T-helper 1 cell treated with Interleukin-12 subunit alpha and Interleukin-12 subunit beta and Interleukin-4 antibody, amounts not matched to agents 30 μg/mL and 1 μg/mL, for 36 hours (primary cell): ENCODE data around the gene OGFOD3.
A peak's percentile ranks its signal among the peaks of the same experiment; 100 is the strongest.
"Not testable (repeated sequence)": the region's sequence is repeated elsewhere in the genome, so short reads cannot be mapped to it uniquely, and the experiment has no call there.

Experiments used
- H3K27ac Mint-ChIP-seq: one replicate; pipeline ENCODE4 v1.8.0; 2021; ENCODE audit warnings: mild to moderate bottlenecking, mixed read lengths
- H3K27me3 Mint-ChIP-seq: one replicate; pipeline ENCODE4 v1.8.0; 2021; ENCODE audit warnings: low read depth, mixed read lengths
- H3K36me3 Mint-ChIP-seq: one replicate; pipeline ENCODE4 v1.8.0; 2021; ENCODE audit warnings: low read depth, mixed read lengths
- H3K4me1 Mint-ChIP-seq: one replicate; pipeline ENCODE4 v1.8.0; 2021; ENCODE audit warnings: low read depth, mixed read lengths
- H3K4me3 Mint-ChIP-seq: one replicate; pipeline ENCODE4 v1.8.0; 2021; ENCODE audit warnings: mild to moderate bottlenecking, moderate library complexity, mixed read lengths
- H3K9me3 Mint-ChIP-seq: one replicate; pipeline ENCODE4 v1.8.0; 2021; ENCODE audit warnings: mixed read lengths

OGFOD3 gene, protein sequence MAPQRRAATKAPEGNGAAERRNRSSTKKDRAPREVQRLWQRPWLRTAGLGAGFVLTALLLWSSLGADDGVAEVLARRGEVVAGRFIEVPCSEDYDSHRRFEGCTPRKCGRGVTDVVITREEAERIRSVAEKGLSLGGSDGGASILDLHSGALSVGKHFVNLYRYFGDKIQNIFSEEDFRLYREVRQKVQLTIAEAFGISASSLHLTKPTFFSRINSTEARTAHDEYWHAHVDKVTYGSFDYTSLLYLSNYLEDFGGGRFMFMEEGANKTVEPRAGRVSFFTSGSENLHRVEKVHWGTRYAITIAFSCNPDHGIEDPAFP

DNA sequence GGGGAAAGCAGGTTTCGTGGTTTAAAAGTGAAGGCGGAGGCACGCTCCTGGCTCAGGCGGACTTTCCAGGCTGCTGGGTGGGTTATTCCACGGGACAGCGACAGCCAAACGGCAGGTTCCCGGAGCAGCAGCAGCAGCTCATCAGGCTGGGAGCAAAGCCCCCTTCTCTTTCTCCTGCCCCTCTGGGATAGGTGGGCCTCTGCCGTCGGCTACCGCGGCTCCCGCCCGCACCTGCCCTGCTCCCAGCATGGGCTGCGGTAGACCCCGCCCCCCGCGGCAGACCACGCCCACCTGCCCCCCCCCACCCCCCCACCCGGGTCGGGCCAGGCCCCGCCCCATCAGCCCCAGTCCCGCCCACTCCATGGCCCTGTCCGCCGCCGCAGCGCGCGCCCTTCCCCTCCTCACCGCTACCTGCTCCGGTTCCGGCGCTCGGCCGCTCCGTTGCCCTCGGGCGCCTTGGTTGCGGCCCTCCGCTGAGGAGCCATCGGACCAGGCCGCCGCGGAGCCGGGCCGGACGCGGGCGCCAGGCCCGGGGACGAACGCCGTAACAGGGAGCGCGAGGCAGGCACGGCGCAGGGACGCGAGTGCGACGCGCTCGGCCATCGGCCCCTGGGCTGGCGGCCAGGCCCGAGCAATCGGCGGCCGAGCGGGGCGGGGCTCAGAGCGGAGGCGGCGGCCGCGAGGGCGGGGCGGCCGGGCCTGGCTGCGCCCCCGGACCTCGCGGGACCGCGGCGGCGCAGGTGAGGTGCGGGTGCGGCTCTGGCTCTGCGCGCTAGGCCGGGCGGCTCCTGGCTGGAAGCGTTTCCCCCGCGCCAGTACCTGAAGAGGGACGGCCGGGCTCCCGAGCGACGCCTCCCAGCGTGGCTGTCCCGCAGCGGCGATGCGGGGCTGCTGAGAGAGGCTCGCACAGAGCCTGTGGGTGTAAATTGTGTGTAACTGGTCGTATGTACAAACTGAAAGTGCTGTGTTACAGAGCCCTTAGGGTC lies at the start of gene OGFOD3, which contains the start of gene HEXD:
TSS of gene OGFOD3 (minus strand) at position 586 of the 986 bp plus-strand sequence. CDS start at position 485, 101 bp downstream.
TSS of gene HEXD (plus strand) at position 347 of the 986 bp plus-strand sequence. CDS start 1,453 bp downstream, outside the sequence.
- peaks cover 33% of the 10 kb centered on the region for H3K36me3 Mint-ChIP-seq
- H3K27me3 Mint-ChIP-seq: no peaks in the 10 kb centered on the region
- peaks cover 25% of the 10 kb centered on the region for H3K4me1 Mint-ChIP-seq
- peak within 1 kb of the TSS; percentile 72 for H3K27ac Mint-ChIP-seq
- H3K4me3 Mint-ChIP-seq: peak within 1 kb of the TSS; percentile 76
- H3K9me3 Mint-ChIP-seq: no peaks in the 10 kb centered on the region

DNA sequence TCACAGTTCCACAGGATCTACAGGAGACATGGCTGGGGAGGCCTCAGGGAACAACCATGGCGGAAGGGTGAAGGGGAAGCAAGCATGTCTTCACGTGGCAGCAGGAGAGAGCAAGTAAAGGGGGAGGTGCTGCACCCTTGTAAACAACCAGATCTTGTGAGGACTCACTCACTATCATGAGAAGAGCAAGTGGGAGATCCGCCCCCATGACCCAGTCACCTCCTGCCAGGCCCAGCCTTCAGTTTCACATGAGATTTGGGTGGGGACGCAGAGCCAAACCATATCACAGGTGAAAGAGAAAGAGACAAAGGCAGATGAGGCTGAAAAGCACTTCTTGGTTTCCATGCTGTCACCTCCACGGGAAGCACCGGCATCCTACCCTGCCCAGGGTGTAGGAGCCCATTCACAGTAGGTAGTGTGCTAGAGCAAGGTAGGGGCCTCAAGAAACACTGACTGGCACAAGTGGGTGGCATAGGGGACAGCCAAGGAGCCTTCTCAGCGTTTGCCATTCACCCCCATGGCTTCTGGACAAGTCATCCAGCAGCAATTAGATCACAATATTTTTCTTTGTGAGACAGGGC lies 46.7 kb upstream of the OGFOD3 start:
- Mint-ChIP-seq H3K27me3 (no peaks in the 10 kb centered on the region), H3K4me1 (peaks cover 56% of the 10 kb centered on the region), H3K4me3 (no peak overlapping the region), H3K36me3 (peaks cover 64% of the 10 kb centered on the region), H3K27ac (peak overlapping the region; percentile 73), H3K9me3 (no peaks in the 10 kb centered on the region)

DNA sequence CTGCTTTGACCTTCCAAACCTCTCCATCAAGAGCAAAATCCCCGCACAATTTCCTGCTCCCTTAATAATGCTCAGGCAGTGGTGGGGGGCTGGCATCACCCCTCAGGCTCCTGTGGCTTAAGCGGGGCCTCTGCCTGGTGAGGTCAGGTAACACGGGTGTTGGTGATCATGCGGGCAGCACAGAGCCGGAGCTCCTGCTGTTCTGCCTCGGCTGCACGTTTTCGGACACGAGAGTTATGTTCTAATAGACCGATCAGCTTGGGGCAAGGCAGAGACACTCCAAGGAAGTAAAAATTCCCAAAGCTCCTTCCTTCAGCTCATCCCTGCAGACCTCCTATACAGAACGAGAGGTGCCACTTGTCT lies 46.2 kb upstream of the OGFOD3 start:
- Mint-ChIP-seq H3K27me3 (no peaks in the 10 kb centered on the region), H3K4me3 (no peak overlapping the region), H3K4me1 (peaks cover 53% of the 10 kb centered on the region), H3K36me3 (peaks cover 61% of the 10 kb centered on the region), H3K9me3 (no peaks in the 10 kb centered on the region), H3K27ac (no peak overlapping the region)

DNA sequence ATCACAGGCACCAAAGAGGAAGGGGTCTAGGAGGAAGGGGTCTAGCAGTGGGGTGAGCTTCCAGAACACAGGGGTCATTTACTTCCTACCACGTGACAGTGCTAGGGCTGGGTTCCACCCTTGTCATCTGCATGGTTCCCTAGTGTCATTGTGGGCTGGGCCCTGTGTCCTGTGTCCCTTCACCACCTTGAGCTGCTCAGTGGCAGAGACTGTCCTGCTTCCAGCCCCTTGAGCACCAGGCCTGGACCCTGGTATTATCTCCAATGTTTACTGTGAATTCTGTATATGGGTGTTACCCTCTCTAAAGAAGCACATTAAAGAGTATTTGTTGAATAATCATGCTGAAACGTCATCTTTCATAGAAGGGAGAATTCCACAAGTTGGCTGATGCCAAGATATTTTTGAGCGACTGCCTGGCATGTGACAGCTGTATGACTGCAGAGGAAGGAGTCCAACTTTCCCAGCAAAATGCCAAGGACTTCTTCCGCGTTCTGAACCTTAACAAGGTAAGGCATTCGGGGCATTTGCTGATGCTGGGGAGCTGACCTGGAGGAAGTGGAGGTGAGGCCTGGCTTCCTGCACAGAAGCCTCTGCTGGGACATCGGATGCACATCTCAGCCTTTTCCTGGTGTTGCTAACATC lies 45.7 kb upstream of the OGFOD3 start:
- Mint-ChIP-seq H3K36me3 (peaks cover 61% of the 10 kb centered on the region), H3K27ac (peak overlapping the region; percentile 52), H3K9me3 (no peaks in the 10 kb centered on the region), H3K27me3 (no peaks in the 10 kb centered on the region), H3K4me1 (peaks cover 54% of the 10 kb centered on the region), H3K4me3 (no peak overlapping the region)

DNA sequence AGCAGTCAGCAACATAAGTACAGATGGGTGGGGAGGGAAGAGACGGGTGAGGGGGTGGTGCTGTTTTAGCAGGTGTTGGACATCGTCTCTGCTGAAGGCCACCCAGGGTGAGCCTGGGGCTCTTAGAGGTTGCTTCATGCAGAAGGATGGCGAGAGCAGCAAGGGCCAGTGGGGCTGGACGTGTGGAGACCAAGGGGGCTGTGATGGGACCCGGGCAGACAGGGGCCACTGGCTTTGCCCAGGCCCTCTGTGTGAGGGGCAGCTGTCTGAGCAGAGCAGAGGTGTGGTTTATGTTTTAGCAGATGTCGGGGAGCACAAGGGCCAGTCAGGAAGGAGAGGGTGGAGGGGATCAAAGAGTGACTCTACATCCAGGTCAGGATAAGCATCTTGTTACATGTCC lies 45.0 kb upstream of the OGFOD3 start:
- Mint-ChIP-seq H3K36me3 (peaks cover 57% of the 10 kb centered on the region), H3K4me3 (no peak overlapping the region), H3K4me1 (peaks cover 48% of the 10 kb centered on the region), H3K27me3 (no peaks in the 10 kb centered on the region), H3K27ac (peak overlapping the region; percentile 63), H3K9me3 (no peaks in the 10 kb centered on the region)

DNA sequence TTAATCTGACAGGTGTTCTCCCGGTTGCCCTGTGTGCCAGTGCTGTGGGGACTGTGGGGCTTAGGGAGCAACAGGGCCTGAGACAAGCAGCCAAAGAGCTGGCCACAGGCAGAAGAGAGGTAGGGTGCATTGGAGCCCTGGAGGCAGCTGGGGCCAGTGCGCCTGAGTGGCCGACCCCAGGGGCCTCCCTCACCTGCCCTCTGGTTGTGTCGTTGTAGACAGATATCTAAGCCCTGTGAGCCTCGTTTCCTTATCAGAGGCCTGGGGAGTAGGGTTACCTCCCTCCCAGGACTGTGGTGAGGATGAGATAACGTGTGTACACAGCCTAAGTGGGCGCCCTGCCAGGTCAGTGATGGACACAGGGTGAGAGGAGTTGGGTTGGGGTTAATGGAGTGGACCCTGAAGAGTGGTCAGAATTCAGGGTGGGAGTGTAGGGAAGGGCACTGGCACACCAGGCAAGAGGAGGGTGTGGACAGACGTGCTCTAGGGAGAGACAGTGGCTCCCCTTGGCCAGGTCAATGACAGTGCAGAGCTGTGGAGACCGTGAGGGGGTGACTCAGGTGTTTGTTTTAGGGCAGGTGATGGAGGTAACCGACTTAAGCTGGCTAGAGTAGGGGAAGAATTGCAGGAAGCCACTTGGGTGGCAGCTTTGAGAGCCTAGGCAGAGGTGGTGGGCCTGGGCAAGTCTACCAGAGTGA lies 43.6 kb upstream of the OGFOD3 start:
- H3K36me3 Mint-ChIP-seq: peaks cover 55% of the 10 kb centered on the region
- H3K27ac Mint-ChIP-seq: peak overlapping the region; percentile 68
- no peaks in the 10 kb centered on the region for H3K9me3 Mint-ChIP-seq

DNA sequence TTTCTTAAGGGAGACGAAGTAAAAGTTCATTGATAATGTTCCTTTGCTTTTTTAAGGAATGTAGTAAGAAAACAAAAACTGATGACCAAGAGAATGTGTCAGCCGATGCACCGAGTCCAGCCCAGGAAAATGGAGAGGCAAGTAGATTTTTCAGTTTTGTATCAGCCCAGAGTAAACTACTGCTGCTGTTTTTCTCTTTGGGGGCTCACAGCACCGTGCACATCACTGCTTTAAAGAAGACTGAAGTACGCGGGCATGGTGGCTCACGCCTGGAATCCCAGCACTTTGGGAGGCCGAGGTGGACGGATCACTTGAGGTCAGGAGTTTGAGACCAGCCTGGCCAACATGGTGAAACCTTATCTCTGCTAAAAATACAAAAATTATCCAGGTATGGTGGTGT lies 41.5 kb upstream of the OGFOD3 start:
- Mint-ChIP-seq H3K4me1 (peaks cover 54% of the 10 kb centered on the region), H3K36me3 (peaks cover 44% of the 10 kb centered on the region), H3K4me3 (peak overlapping the region; percentile 93)
- not testable (repeated sequence) for H3K9me3 Mint-ChIP-seq, H3K27me3 Mint-ChIP-seq, H3K27ac Mint-ChIP-seq

More for the DNA sequence above, 43.6 kb upstream of the OGFOD3 start:
- peaks cover 58% of the 10 kb centered on the region for H3K4me1 Mint-ChIP-seq
- peak overlapping the region; percentile 43 for H3K4me3 Mint-ChIP-seq
- H3K27me3 Mint-ChIP-seq: no peaks in the 10 kb centered on the region

DNA sequence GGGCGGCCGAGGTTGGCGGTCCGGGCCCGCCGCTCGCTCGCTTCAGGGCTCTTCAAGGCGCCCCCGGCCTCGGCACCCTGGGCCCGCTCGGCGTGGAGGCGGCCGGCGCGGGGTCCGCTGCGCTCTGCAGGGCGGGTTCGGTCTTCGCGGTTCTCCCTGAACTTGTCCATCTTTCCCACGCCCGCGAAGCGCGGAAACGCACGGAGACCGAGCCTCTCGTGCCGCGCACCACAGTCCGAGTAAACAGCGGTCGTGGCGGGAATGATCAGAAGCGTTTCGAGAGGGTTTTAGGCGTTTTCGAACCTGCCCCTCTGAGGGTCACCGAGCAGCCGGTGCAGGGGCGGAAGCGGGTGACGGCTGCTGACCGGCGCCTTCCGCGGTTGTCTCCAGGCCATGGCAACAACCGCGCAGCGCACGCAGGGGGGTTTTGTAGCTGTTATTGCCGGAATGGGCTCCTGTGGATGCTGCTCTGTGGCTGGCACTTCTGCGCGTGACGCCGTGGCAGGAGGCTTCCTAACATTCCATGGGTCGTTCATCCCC lies 40.6 kb upstream of the OGFOD3 start:
- Mint-ChIP-seq H3K27ac (peak overlapping the region; percentile 88), H3K4me3 (peak overlapping the region; percentile 93), H3K36me3 (peaks cover 38% of the 10 kb centered on the region), H3K9me3 (no peaks in the 10 kb centered on the region), H3K4me1 (peaks cover 50% of the 10 kb centered on the region), H3K27me3 (no peaks in the 10 kb centered on the region)

DNA sequence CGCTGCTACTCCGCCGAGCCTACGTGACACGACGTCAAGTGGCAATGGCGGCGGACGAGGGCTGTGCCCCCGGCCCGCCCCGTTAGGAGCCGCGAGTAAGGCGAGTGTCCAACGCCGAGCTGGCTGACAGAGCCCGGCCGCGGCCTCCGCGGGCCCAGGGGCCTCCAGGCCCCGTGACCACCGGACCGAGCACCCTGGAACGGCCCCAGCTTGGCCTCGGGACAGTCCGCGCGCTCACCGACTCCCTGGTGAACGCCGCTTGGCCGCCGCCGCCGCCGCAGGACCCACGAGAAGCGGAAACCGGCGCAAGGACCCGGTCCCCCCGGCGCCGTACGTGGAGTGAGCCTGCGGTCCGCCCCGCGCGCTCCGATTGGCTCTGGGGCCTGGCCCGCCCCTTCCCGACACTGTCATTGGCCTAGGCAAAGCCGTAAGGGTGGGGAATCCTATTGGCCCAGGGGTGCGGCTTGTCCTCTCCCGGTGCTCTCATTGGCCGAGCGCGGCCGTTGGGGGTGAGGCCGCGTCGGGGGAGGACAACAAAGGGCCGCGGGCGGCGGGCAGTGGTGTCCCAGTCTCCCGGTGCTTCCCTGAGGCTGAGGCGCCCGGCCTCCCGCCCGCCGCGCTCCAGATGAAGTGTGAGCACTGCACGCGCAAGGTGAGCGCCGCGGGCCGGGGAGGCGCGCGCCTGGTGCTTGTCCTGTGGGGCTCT lies 39.9 kb upstream of the OGFOD3 start, which contains the start of gene NARF:
TSS of gene NARF (plus strand) at position 563 of the 706 bp plus-strand sequence. CDS start at position 626, 63 bp downstream.
- no peaks in the 10 kb centered on the region for H3K27me3 Mint-ChIP-seq
- H3K4me1 Mint-ChIP-seq: peaks cover 44% of the 10 kb centered on the region
- peak within 1 kb of the TSS; percentile 93 for H3K4me3 Mint-ChIP-seq
- H3K9me3 Mint-ChIP-seq: no peaks in the 10 kb centered on the region
- peak within 1 kb of the TSS; percentile 98 for H3K27ac Mint-ChIP-seq
- H3K36me3 Mint-ChIP-seq: peaks cover 32% of the 10 kb centered on the region

DNA sequence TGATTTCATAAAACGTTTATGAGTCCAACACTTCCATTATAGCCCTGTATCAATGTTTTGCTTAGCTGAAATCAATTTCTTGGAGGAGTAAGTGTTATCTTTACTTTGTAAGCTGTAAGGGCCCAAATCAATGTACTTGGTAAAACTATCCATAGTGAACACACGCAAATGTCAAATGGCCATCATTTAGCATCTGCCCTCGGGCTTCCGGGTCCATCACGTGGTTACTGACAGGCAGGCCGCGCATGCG lies 39.5 kb upstream of the OGFOD3 start:
- peak overlapping the region; percentile 98 for H3K27ac Mint-ChIP-seq
- H3K27me3 Mint-ChIP-seq: no peaks in the 10 kb centered on the region
- peaks cover 27% of the 10 kb centered on the region for H3K36me3 Mint-ChIP-seq
- no peaks in the 10 kb centered on the region for H3K9me3 Mint-ChIP-seq
- H3K4me1 Mint-ChIP-seq: peaks cover 41% of the 10 kb centered on the region
- peak overlapping the region; percentile 93 for H3K4me3 Mint-ChIP-seq

DNA sequence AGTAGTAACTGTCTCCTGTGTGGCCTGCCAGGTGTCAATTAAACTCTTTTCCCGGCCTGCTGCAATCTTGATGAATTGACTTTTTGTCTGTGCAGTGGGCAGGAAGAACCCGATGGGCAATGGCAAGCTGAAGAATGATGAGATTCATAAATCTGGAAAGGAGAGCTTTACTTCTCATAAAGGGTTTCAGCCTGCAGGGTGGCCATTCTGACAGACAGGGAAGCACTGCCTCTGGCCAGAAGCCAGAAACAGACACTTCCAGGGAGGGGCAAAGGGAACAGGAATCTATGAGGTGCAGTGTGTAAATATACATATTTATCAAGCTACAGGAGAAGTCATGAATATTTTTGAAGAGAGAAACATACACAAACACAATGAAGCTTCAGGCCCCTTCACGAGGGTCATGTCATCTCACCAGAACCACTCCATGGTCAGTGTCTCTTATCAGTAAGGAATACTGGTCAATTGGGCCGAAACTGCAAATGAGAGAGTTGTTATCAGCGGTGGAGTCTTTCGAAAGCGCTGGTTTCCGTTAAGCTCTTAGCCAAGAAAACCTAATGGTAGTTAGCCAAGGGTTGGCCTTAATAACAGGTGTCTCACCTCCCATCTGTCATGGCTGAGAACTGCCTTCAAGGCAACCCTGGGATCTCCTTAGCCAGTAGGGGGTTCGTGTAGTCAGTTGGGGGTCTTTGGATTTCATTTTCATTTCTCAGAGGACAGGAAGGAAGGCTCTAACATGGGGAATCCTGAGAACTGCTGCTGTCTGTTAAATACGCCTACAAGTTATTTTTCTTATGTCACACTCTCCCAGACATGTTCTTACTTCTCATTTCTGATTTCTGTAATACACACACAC lies 38.9 kb upstream of the OGFOD3 start:
- H3K27me3 Mint-ChIP-seq: no peaks in the 10 kb centered on the region
- H3K36me3 Mint-ChIP-seq: peaks cover 22% of the 10 kb centered on the region
- no peaks in the 10 kb centered on the region for H3K9me3 Mint-ChIP-seq
- H3K4me3 Mint-ChIP-seq: peak overlapping the region; percentile 93
- peaks cover 39% of the 10 kb centered on the region for H3K4me1 Mint-ChIP-seq
- peak overlapping the region; percentile 98 for H3K27ac Mint-ChIP-seq

DNA sequence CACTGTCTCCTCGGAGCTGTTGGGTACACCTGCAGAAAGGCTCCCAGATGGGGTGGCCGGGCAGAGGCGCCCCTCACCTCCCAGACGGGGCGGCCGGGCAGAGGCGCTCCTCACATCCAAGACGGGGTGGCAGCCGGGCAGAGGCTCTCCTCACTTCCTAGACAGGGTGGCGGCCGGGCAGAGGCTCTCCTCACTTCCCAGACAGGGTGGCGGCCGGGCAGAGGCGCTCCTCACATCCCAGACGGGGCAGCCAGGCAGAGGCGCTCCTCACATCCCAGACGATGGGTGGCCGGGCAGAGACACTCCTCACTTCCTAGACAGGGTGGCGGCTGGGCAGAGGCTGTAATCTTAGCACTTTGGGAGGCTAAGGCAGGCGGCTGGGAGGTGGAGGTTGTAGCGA lies 35.3 kb upstream of the OGFOD3 start:
- H3K36me3 Mint-ChIP-seq: peaks cover 19% of the 10 kb centered on the region
- not testable (repeated sequence) for H3K27ac Mint-ChIP-seq, H3K4me3 Mint-ChIP-seq, H3K27me3 Mint-ChIP-seq, H3K9me3 Mint-ChIP-seq
- H3K4me1 Mint-ChIP-seq: peaks cover 52% of the 10 kb centered on the region
